Astrocyte (in vitro differentiated cells and primary cell): ENCODE measurements around the gene CCDC142.

Experiments used
- EZH2 ChIP-seq: IDR thresholded peaks from 2 replicates; pipeline ENCODE4 v1.6.1; 2012; ENCODE audit warnings: mild to moderate bottlenecking, low read length, inconsistent platforms; ENCODE audit not compliant: insufficient read depth
- TF ChIP-seq, protein P1 (sequence below): IDR thresholded peaks from 2 replicates; pipeline ENCODE4 v1.5.1; 2011; ENCODE audit warnings: low read depth, mild to moderate bottlenecking, inconsistent platforms, low read length, moderate library complexity; ENCODE audit not compliant: insufficient read depth

DNA sequence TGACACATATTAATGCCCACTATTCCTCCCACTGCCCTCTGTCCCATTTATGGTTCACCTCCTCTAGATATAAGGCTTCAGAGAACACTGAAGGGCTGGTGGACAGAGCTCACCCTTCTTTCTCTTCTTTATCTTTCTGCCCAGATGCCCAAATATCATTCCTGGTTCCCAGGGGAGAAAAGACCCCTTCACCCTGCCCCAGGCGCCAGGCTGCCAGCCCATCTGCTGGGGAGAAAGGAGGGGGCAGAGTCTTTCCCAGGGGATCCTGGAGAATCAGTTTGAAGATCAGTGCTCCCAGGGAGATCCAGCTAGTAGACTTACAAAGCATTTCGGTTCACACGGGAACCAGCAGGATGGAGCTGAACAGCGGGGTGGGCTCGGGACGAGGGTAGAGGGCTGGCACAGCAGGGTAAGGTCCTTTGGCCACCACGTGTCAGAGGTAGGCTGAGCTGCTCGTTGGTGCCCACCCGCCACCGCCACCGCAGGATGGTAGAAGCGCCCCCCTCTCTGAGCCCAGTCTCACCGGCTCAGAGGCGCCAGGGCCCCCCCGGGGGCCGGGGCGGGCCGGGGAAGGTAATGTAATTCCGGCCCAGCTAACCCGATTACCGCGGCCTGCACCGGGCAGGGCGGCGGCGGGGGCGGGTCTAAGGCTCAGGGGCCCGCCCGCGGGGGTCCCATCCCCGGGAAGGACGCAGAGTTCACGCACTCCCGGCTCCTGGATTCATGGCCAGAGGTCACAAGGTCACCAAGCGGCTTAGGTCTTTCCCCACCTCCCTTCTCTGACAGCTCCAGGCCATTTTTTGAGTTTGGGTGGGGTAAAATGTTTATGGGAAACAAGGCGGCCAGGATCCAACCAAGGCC, 30.2 kb upstream of the CCDC142 start:
- TF ChIP-seq, protein P1, sequence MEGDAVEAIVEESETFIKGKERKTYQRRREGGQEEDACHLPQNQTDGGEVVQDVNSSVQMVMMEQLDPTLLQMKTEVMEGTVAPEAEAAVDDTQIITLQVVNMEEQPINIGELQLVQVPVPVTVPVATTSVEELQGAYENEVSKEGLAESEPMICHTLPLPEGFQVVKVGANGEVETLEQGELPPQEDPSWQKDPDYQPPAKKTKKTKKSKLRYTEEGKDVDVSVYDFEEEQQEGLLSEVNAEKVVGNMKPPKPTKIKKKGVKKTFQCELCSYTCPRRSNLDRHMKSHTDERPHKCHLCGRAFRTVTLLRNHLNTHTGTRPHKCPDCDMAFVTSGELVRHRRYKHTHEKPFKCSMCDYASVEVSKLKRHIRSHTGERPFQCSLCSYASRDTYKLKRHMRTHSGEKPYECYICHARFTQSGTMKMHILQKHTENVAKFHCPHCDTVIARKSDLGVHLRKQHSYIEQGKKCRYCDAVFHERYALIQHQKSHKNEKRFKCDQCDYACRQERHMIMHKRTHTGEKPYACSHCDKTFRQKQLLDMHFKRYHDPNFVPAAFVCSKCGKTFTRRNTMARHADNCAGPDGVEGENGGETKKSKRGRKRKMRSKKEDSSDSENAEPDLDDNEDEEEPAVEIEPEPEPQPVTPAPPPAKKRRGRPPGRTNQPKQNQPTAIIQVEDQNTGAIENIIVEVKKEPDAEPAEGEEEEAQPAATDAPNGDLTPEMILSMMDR, result no peak
- no peak for TF ChIP-seq EZH2
